D341Med (cell line): ENCODE results near the gene SNX15.
"Not testable (repeated sequence)": the region's sequence is repeated elsewhere in the genome, so short reads cannot be mapped to it uniquely, and the experiment has no call there.

Experiments
- DNase-seq: peaks from one replicate; pipeline ENCODE4 v3.0.0; 2012; ENCODE audit warnings: low spot score

The SNX15 gene

GRCh38 chr11:65027213-65028067, at the start of gene SNX15:
Gene SNX15, plus strand, starts transcription at chr11:65027439. Its CDS starts 99 bp downstream, at chr11:65027538.
- DNase-seq: peak; percentile 90

GRCh38 chr11:64983339-64983738, 43.9 kb upstream of the SNX15 start:
- not testable (repeated sequence) for DNase-seq

GRCh38 chr11:64987998-64988854, 39.0 kb upstream of the SNX15 start:
- DNase-seq: no peak

- DNase-seq: no peak
Observed at GRCh38 chr11:64989416-64989815, 37.8 kb upstream of the SNX15 start.

GRCh38 chr11:64990222-64990923, 36.9 kb upstream of the SNX15 start:
- DNase-seq: no peak

GRCh38 chr11:64994318-64994717, 32.9 kb upstream of the SNX15 start:
- no peak for DNase-seq

- DNase-seq: no peak
Observed at GRCh38 chr11:64996327-64996709, 30.9 kb upstream of the SNX15 start.

GRCh38 chr11:64996710-64997380, 30.4 kb upstream of the SNX15 start, which contains the start of gene BATF2:
Gene BATF2, minus strand, starts transcription at chr11:64996971. Its CDS starts 57 bp downstream, at chr11:64996914.
- DNase-seq: peak; percentile 85

GRCh38 chr11:64998141-64998540, 29.1 kb upstream of the SNX15 start:
- DNase-seq: no peak

- DNase-seq: no peak
Observed at GRCh38 chr11:64998690-64999431, 28.4 kb upstream of the SNX15 start.

GRCh38 chr11:64999478-64999877, 27.8 kb upstream of the SNX15 start:
- DNase-seq: no peak

GRCh38 chr11:65002706-65003105, 24.5 kb upstream of the SNX15 start:
- no peak for DNase-seq

GRCh38 chr11:65003282-65003681, 24.0 kb upstream of the SNX15 start:
- DNase-seq: no peak

- not testable (repeated sequence) for DNase-seq
Observed at GRCh38 chr11:65003968-65004367, 23.3 kb upstream of the SNX15 start.

- DNase-seq: no peak
Observed at GRCh38 chr11:65008016-65008415, 19.2 kb upstream of the SNX15 start.

- no peak for DNase-seq
Observed at GRCh38 chr11:65008873-65009272, 18.4 kb upstream of the SNX15 start.

GRCh38 chr11:65013130-65013887, 13.9 kb upstream of the SNX15 start:
- peak; percentile 92 for DNase-seq

- peak; percentile 95 for DNase-seq
Observed at GRCh38 chr11:65013888-65014725, 13.1 kb upstream of the SNX15 start, which contains the start of gene ARL2. Gene ARL2, plus strand, starts transcription at chr11:65014160. Its CDS starts 48 bp downstream, at chr11:65014208.

- no peak for DNase-seq
Observed at GRCh38 chr11:65014726-65015227, 12.5 kb upstream of the SNX15 start.
